Heart right ventricle (tissue), 16 donors: ENCODE data around the gene ATRNL1. TPM values are rescaled to one million over a fixed set of nuclear protein-coding genes. Genes with fewer than 3 reads are reported as not detected.

Experiments used
- ATAC-seq, 8 donors: fragments of 200-7000 bp; cut with Tn5 transposase; one replicate each; pipeline ENCODE4 v1.9.1; 2020; ENCODE audit warnings: mild to moderate bottlenecking in 8 of 8, moderate library complexity in 8 of 8, moderate number of reproducible peaks in 1 of 8
- DNase-seq, 2 donors: peaks; one replicate each; pipeline ENCODE4 v3.0.0-alpha.2; 2020
- H3K27ac ChIP-seq, 10 donors: fragments of 200-600 bp; sonication (generic) in 2 of 10; one replicate each; pipeline versions ENCODE4 v1.5.0 to v1.8.0; 2020 to 2022; ENCODE audit warnings: mild to moderate bottlenecking in 3 of 10
- H3K27me3 ChIP-seq, 7 donors: fragments of 200-600 bp; one replicate each; pipeline ENCODE4 v1.8.0; 2021 to 2022; ENCODE audit warnings: mild to moderate bottlenecking in 2 of 7
- H3K36me3 ChIP-seq, 9 donors: fragments of 200-600 bp; sonication (generic) in 1 of 9; one replicate each; pipeline versions ENCODE4 v1.5.0 to v1.8.0; 2020 to 2022; ENCODE audit warnings: mild to moderate bottlenecking in 2 of 9
- H3K4me1 ChIP-seq, 9 donors: fragments of 200-600 bp; sonication (generic) in 1 of 9; one replicate each; pipeline versions ENCODE4 v1.5.0 to v1.8.0; 2020 to 2022; ENCODE audit warnings: mild to moderate bottlenecking in 4 of 9
- H3K4me3 ChIP-seq, 10 donors: fragments of 200-600 bp; sonication (generic) in 2 of 10; one replicate each; pipeline versions ENCODE4 v1.5.0 to v1.8.0; 2020 to 2022; ENCODE audit warnings: mild to moderate bottlenecking in 7 of 10, moderate library complexity in 2 of 10
- H3K9me3 ChIP-seq, 11 donors: fragments of 200-600 bp in 10 of 11; sonication (generic) in 2 of 11; one replicate each; pipeline versions ENCODE4 v1.5.0 to v1.8.0; 2013 to 2022; ENCODE audit warnings: mild to moderate bottlenecking in 2 of 11, control low read depth in 1 of 11, moderate library complexity in 1 of 11
- WGBS, 2 donors: extraction: QIAGEN DNeasy Blood & Tissue Kit; methylation state at CpG; one replicate each; pipeline ENCODE4 v1.1.7; 2013; ENCODE audit warnings: inconsistent platforms in 1 of 2; 5-methylcytosine and 5-hydroxymethylcytosine counted together
- intact Hi-C, 10 donors: fragments of 100-400 bp; cut with DNase I; formaldehyde crosslinking; loops; one replicate each; pipeline versions ENCODE4 v1.11.1 to v1.14.2; 2022
- polyA plus RNA-seq, 2 donors: library from polyadenylated mRNA; stranded (reverse); fragments of 200-250 nt; gene quantifications; one replicate each; pipeline ENCODE4 v1.2.3, GENCODE V29; 2013
- total RNA-seq, 10 donors: library from RNA; stranded (reverse); fragmentation: NEBNext Ultra II Directional in 3 of 10; extraction: Animal tissue kit (Norgen Biotek cat#: 25700) in 3 of 10; gene quantifications; one replicate each; pipeline versions ENCODE4 v1.2.1 to v1.2.4, GENCODE V29; 2021 to 2023
- TF ChIP-seq, protein P1 (sequence below), 9 donors: fragments of 200-600 bp; sonication (generic) in 2 of 9; IDR thresholded peaks; one replicate each; pipeline versions ENCODE4 v1.5.0 to v1.8.0; 2021 to 2022; ENCODE audit warnings: antibody characterized with exemption in 9 of 9, mild to moderate bottlenecking in 5 of 9, moderate library complexity in 1 of 9
- donor health status: Arrhythmogenic right ventricular cardiomyopathy.
- donor health status: ischemic (EF 13 %, LVEDD 7.1; RV severe dilation, severe dysfunction).
- donor health status: healthy with polysubstance abuse.
- donor health status: DM: no; HTN: yes; CAD: no.
- donor health status: DM: no; HTN: no; CAD: no.
- donor health status: ischemic (EF 25% LVEDD 6.9; RV normal size, moderate dysfunction).
- donor health status: ischemic (EF 25% LVEDD 5.7; RV mildly dilated, moderate dysfunction).
- donor health status: healthy.
- donor health status: DM: yes; HTN: yes; CAD: no.
- donor health status: Ischemic cardiomyopathy.
- donor health status: ischemic (EF 35%, LVEDD 5.7; RV mildly dilated, moderate dysfunction).
- donor health status: nonischemic (EF 11% LVEDD 7.7; RV severe dilation, severe dysfunction).
- donor health status: DM: yes; HTN: yes; CAD: no.
- donor health status: PGD.
- donor health status: ischemic (EF 29% LVEDD 5.4; RV normal size, mild dysfunction).
- donor health status: nonischemic (EF 23%, LVEDD 6.1; RV moderate dilation, normal function).

ATRNL1 gene
- total and polyA plus RNA-seq, 12 donors: 0.06 to 22.4 (median 8.1) TPM; not detected in 1

DNA sequence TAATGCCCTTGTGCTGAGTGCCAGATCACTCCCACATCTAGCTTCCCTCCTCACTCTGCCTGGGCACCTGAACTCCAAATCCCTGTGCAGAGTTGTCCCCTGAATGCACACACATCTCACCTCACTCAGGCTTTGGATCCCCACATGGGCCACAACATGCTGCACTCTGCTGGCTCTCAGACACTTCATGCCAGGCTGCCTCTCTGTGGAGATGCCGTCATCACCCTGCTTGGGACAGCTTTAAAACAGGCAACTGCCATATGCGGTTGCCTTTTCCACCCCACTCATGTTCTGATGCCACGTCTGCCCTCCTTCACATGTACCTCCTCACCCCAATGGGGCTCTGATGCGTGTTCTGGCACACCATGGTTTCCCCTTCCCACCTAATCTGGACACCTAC lies 702.8 kb downstream of the ATRNL1 start:
- no peak overlapping the region for H3K4me3 ChIP-seq
- ATAC-seq (no peak), DNase-seq (no peak)
- TF ChIP-seq, protein P1, sequence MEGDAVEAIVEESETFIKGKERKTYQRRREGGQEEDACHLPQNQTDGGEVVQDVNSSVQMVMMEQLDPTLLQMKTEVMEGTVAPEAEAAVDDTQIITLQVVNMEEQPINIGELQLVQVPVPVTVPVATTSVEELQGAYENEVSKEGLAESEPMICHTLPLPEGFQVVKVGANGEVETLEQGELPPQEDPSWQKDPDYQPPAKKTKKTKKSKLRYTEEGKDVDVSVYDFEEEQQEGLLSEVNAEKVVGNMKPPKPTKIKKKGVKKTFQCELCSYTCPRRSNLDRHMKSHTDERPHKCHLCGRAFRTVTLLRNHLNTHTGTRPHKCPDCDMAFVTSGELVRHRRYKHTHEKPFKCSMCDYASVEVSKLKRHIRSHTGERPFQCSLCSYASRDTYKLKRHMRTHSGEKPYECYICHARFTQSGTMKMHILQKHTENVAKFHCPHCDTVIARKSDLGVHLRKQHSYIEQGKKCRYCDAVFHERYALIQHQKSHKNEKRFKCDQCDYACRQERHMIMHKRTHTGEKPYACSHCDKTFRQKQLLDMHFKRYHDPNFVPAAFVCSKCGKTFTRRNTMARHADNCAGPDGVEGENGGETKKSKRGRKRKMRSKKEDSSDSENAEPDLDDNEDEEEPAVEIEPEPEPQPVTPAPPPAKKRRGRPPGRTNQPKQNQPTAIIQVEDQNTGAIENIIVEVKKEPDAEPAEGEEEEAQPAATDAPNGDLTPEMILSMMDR (IDR thresholded peaks at IDR 0.05): no peak
- intact Hi-C loops: loop anchor here in 2 of 10 donors (5.0 to 10.0 kb wide), 2 partner anchors 491 to 599 kb away; no protein-coding TSS in a partner anchor
- H3K9me3 ChIP-seq: peaks cover 0 to 15% (median 0%) of the 10 kb centered on the region in 11 donors
- H3K27me3 ChIP-seq: no peaks in the 10 kb centered on the region
- no peaks in the 10 kb centered on the region for H3K36me3 ChIP-seq
- H3K4me1 ChIP-seq: no peaks in the 10 kb centered on the region
- no peak overlapping the region for H3K27ac ChIP-seq
- WGBS, 2 donors: 84 to 85% methylated on average over 4 of the region's 4 CpGs

DNA sequence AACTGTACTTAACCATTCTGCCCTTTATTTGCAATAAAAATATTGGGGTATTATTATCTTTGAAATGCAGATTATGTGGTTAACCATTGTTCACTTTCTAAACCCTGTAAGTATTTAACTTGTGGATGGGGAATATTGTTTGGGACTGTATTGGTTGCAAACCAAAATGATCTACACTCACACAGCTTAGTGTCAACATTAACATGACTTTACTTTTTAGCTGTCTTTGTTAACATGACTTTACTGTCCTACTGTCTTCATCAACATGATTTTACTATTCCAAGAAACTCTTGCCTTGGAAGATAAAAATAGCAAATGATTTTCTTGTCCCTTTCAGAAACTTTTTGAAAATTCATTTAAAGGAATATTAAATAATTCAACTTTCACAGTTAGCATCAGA lies 708.3 kb downstream of the ATRNL1 start:
- Histone ChIP-seq H3K9me3 (peaks cover 0 to 8% (median 0%) of the 10 kb centered on the region in 11 donors), H3K27ac (no peak overlapping the region), H3K36me3 (no peaks in the 10 kb centered on the region), H3K27me3 (no peaks in the 10 kb centered on the region), H3K4me1 (no peaks in the 10 kb centered on the region), H3K4me3 (no peak overlapping the region)
- DNase-seq (no peak), ATAC-seq (no peak)
- TF ChIP-seq, protein P1 (IDR thresholded peaks at IDR 0.05): no peak
- intact Hi-C loops: loop anchor here in 5 of 10 donors (5.0 to 10.0 kb wide), 3 partner anchors 483 to 586 kb away; no protein-coding TSS in a partner anchor

DNA sequence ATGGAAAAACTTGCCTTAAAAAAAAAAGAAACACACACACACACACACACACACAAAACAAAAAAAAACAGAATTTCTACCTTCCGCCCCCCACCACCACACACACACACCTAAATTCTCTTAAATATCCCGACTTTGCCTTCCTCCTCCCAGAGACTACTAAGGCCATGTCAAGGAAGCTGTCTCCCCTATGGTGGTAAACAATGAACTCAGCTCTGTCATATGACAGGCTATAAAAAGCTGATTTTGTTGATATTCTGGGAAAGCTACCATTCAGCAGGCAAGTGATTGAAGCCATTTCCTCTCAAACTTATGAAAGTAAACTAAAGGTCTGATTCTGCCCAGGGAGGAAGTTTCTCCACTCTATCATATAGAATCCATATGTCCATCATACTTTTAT lies 708.8 kb downstream of the ATRNL1 start:
- Histone ChIP-seq H3K4me3 (no peak overlapping the region), H3K27ac (no peak overlapping the region), H3K36me3 (no peaks in the 10 kb centered on the region), H3K27me3 (no peaks in the 10 kb centered on the region), H3K4me1 (no peaks in the 10 kb centered on the region), H3K9me3 (peaks cover 0 to 8% (median 0%) of the 10 kb centered on the region in 11 donors)
- WGBS, 2 donors: 72 to 76% methylated on average over 2 of the region's 2 CpGs
- TF ChIP-seq, protein P1 (IDR thresholded peaks at IDR 0.05): no peak
- ATAC-seq (no peak), DNase-seq (no peak)
- intact Hi-C loops: loop anchor here in 5 of 10 donors (5.0 to 10.0 kb wide), 3 partner anchors 483 to 585 kb away; no protein-coding TSS in a partner anchor

DNA sequence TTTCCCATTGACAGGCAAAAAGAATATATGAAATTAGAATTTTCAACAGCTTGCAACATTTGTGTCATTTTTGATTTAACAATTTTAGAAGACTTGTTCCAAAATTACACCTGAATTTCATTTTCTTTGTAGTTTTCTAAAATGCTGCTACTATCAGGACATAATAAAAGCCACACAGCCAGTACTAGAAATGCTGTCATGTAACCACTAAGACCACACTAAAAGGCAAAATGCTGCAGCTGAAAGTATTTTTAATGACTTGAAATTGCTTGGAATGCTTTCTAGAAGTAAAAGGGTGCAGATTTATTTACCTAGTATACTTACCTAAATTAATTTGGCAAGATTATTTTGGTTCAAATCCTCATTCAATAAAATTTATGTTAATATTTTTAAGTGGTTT lies 709.7 kb downstream of the ATRNL1 start:
- Histone ChIP-seq H3K27me3 (no peaks in the 10 kb centered on the region), H3K36me3 (no peaks in the 10 kb centered on the region), H3K4me1 (no peaks in the 10 kb centered on the region), H3K4me3 (no peak overlapping the region), H3K9me3 (peaks cover 0 to 8% (median 0%) of the 10 kb centered on the region in 11 donors), H3K27ac (no peak overlapping the region)
- no peak for ATAC-seq
- intact Hi-C loops: loop anchor here in 5 of 10 donors (5.0 to 10.0 kb wide), 3 partner anchors 482 to 584 kb away; no protein-coding TSS in a partner anchor
- TF ChIP-seq, protein P1 (IDR thresholded peaks at IDR 0.05): no peak
- no peak for DNase-seq
